BE2C (cell line): ENCODE measurements around the gene CCL7.
A peak's percentile ranks its signal among the peaks of the same experiment; 100 is the strongest.

ENCODE experiments used
- DNase-seq: peaks from one replicate; pipeline ENCODE4 v3.0.0-alpha.2; 2020
- H3K27me3 ChIP-seq: fragments of 250-450 bp; sonication (Bioruptor Pico); 2 replicates; pipeline ENCODE4 v1.5.1; 2020; ENCODE audit warnings: mild to moderate bottlenecking
- H3K36me3 ChIP-seq: fragments of 250-450 bp; sonication (Bioruptor Pico); 2 replicates; pipeline ENCODE4 v1.5.1; 2020; ENCODE audit warnings: mild to moderate bottlenecking
- H3K4me1 ChIP-seq: fragments of 250-450 bp; sonication (Bioruptor Pico); 2 replicates; pipeline ENCODE4 v1.5.1; 2020
- H3K4me3 ChIP-seq: 2 replicates; pipeline ENCODE4 v1.5.1; 2011; ENCODE audit warnings: low read depth, low read length
- H3K9me3 ChIP-seq: fragments of 250-450 bp; sonication (Bioruptor Pico); 2 replicates; pipeline ENCODE4 v1.5.1; 2020
- TF ChIP-seq, protein P1 (sequence below): IDR thresholded peaks from 2 replicates; pipeline ENCODE4 v1.5.1; 2012; ENCODE audit warnings: mild to moderate bottlenecking, low read depth, low read length

CCL7 gene

DNA sequence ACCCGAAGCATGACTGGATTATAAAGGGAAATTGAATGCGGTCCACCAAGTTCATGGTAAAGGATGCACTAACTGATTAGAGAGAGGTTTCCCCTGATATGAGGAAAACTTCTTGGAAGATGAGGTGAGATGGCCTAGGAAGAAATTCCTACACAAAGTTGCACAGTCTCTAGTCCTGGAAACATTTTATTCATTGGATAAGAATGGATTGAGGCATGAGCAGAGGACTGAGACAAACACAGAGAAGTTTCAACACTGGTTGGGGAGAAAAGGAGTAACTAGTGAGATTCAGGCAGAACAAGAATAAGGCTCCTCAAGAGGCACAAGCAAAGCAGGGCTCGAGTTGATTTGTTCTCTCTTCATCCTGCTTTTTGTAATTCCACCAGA lies 16.9 kb upstream of the CCL7 start:
- Histone ChIP-seq H3K27me3 (peaks cover 21% of the 10 kb centered on the region), H3K4me3 (no peak overlapping the region)
- TF ChIP-seq, protein P1, sequence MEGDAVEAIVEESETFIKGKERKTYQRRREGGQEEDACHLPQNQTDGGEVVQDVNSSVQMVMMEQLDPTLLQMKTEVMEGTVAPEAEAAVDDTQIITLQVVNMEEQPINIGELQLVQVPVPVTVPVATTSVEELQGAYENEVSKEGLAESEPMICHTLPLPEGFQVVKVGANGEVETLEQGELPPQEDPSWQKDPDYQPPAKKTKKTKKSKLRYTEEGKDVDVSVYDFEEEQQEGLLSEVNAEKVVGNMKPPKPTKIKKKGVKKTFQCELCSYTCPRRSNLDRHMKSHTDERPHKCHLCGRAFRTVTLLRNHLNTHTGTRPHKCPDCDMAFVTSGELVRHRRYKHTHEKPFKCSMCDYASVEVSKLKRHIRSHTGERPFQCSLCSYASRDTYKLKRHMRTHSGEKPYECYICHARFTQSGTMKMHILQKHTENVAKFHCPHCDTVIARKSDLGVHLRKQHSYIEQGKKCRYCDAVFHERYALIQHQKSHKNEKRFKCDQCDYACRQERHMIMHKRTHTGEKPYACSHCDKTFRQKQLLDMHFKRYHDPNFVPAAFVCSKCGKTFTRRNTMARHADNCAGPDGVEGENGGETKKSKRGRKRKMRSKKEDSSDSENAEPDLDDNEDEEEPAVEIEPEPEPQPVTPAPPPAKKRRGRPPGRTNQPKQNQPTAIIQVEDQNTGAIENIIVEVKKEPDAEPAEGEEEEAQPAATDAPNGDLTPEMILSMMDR, result no peak

DNA sequence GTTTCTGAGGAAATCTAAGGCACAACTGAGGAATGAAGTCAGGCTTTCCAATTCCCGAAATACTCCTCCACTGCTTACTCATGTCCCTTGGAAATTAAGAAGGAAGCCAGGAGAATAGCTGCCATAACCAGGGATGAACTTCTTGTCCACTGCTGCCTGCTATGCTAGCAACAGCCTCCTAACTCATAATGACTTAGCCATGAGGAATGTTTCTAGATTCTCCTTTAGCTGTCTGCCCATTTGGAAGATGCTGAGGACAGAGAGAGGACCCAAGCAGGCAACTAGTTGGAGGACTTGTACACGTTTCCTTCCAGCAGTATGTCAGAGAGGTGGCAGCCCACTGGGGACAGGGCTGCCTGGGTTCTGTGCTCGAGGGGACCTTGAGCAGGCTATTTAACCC lies 15.9 kb upstream of the CCL7 start:
- no peak overlapping the region for H3K4me3 ChIP-seq
- no peaks in the 10 kb centered on the region for H3K4me1 ChIP-seq
- no peaks in the 10 kb centered on the region for H3K36me3 ChIP-seq
- H3K9me3 ChIP-seq, result no peaks in the 10 kb centered on the region
- TF ChIP-seq, protein P1, result no peak
- no peak for DNase-seq
- H3K27me3 ChIP-seq, result peaks cover 21% of the 10 kb centered on the region

More for the DNA sequence above, 16.9 kb upstream of the CCL7 start:
- no peak for DNase-seq
- Histone ChIP-seq H3K9me3 (no peaks in the 10 kb centered on the region), H3K36me3 (no peaks in the 10 kb centered on the region), H3K4me1 (no peaks in the 10 kb centered on the region)

DNA sequence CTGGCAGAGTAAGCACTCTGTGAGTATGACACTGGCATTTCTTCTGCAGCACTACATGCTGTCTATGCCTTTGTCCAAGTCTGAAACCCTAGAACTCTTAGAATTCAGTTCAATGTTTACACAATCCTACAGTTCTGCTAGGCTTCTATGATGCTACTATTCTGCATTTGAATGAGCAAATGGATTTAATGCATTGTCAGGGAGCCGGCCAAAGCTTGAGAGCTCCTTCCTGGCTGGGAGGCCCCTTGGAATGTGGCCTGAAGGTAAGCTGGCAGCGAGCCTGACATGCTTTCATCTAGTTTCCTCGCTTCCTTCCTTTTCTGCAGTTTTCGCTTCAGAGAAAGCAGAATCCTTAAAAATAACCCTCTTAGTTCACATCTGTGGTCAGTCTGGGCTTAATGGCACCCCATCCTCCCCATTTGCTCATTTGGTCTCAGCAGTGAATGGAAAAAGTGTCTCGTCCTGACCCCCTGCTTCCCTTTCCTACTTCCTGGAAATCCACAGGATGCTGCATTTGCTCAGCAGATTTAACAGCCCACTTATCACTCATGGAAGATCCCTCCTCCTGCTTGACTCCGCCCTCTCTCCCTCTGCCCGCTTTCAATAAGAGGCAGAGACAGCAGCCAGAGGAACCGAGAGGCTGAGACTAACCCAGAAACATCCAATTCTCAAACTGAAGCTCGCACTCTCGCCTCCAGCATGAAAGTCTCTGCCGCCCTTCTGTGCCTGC lies 15.2 kb upstream of the CCL7 start, which contains the start of gene CCL2:
CCL2 (plus strand) TSS at position 635 of the 730 bp plus-strand sequence; CDS start at position 700, 65 bp downstream.
- Histone ChIP-seq H3K27me3 (peaks cover 21% of the 10 kb centered on the region), H3K9me3 (no peaks in the 10 kb centered on the region), H3K4me3 (peak within 1 kb of the TSS; percentile 22), H3K4me1 (no peaks in the 10 kb centered on the region), H3K36me3 (no peaks in the 10 kb centered on the region)
- TF ChIP-seq, protein P1, result no peak
- DNase-seq, result peak; percentile 19

DNA sequence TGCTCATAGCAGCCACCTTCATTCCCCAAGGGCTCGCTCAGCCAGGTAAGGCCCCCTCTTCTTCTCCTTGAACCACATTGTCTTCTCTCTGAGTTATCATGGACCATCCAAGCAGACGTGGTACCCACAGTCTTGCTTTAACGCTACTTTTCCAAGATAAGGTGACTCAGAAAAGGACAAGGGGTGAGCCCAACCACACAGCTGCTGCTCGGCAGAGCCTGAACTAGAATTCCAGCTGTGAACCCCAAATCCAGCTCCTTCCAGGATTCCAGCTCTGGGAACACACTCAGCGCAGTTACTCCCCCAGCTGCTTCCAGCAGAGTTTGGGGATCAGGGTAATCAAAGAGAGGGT lies 14.7 kb upstream of the CCL7 start:
- no peaks in the 10 kb centered on the region for H3K4me1 ChIP-seq
- peaks cover 21% of the 10 kb centered on the region for H3K27me3 ChIP-seq
- TF ChIP-seq, protein P1, result no peak
- no peak overlapping the region for H3K4me3 ChIP-seq
- no peak for DNase-seq
- H3K36me3 ChIP-seq, result no peaks in the 10 kb centered on the region
- no peaks in the 10 kb centered on the region for H3K9me3 ChIP-seq

DNA sequence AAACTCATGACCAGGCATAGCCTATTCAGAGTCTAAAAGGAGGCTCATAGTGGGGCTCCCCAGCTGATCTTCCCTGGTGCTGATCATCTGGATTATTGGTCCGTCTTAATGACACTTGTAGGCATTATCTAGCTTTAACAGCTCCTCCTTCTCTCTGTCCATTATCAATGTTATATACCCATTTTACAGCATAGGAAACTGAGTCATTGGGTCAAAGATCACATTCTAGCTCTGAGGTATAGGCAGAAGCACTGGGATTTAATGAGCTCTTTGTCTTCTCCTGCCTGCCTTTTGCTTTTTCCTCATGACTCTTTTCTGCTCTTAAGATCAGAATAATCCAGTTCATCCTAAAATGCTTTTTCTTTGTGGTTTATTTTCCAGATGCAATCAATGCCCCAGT lies 14.2 kb upstream of the CCL7 start:
- TF ChIP-seq, protein P1, result no peak
- no peaks in the 10 kb centered on the region for H3K9me3 ChIP-seq

GRCh38 chr17:34257299-34257985 lies 12.6 kb upstream of the CCL7 start:
- Histone ChIP-seq H3K36me3 (no peaks in the 10 kb centered on the region), H3K9me3 (no peaks in the 10 kb centered on the region), H3K27me3 (peaks cover 21% of the 10 kb centered on the region), H3K4me3 (no peak overlapping the region), H3K4me1 (no peaks in the 10 kb centered on the region)
- DNase-seq, result no peak
- TF ChIP-seq, protein P1, result no peak

More for the DNA sequence above, 14.2 kb upstream of the CCL7 start:
- H3K4me3 ChIP-seq, result no peak overlapping the region
- no peak for DNase-seq
- H3K36me3 ChIP-seq, result no peaks in the 10 kb centered on the region
- H3K4me1 ChIP-seq, result no peaks in the 10 kb centered on the region
- H3K27me3 ChIP-seq, result peaks cover 21% of the 10 kb centered on the region
